ENCODE measurements around the gene SLC35A5.

Gene SLC35A5

DNA sequence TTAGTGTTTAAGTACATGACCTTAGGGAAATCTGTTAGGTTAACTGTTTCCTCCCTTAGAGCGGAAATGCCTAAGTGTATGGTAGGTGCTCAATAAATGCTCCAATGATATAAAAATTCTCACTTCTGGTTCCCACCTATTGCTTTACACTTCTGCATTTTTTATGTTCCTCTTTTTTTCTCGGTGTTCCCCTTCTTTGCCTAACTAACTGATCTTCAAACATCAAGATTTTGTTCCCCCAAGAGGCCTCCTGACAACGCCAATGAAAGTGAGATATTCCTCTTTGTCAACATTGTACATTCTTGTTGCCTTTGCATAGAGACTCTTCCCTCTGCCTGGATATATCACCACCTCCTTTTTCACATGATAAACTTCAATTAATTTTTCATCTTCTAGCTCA is 17.4 kb downstream of the SLC35A5 start:
- DNase-seq, result no peak

DNA sequence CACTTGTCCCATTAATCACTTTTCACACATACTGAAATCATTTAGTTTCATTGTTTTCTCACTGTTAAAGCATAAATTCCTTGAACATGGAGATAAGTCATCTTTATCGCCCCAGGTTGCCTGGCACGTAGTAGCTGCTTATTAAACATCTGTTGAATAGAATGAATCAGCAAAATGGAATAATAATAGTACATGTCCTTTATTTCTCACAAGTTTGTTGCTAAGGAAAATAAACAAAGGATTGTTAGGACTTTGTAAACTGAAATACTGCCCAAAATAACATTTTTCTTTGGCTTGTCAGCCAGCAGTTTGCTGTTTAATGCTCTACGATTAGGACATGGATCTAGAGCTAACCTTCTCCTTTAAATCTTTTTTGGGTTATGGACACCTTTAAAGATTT is 17.9 kb downstream of the SLC35A5 start:
- DNase-seq, result no peak

DNA sequence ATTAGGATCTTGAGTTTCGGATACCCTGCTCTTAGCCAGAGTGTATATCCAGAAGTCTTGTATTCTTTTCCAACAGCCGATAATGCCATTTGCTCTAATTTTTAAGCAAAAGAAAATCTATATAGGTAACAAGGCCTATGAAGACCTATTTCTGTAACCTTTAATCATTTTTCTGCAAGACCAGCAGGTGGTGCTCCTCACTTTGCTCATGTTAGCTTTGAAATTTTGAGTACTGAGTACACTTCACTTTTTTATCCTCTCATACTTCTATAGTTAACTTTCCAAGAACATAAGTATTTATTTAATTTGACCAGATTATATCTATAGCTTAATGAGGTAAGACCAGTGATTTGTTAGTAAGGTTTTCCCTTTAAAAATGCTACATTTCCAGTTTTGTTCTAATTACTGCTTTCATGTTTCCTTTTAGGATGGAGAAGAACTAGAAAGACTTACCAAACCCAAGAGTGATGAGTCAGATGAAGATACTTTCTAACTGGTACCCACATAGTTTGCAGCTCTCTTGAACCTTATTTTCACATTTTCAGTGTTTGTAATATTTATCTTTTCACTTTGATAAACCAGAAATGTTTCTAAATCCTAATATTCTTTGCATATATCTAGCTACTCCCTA is 20.5 kb downstream of the SLC35A5 start:
- DNase-seq, result peak; percentile 58

DNA sequence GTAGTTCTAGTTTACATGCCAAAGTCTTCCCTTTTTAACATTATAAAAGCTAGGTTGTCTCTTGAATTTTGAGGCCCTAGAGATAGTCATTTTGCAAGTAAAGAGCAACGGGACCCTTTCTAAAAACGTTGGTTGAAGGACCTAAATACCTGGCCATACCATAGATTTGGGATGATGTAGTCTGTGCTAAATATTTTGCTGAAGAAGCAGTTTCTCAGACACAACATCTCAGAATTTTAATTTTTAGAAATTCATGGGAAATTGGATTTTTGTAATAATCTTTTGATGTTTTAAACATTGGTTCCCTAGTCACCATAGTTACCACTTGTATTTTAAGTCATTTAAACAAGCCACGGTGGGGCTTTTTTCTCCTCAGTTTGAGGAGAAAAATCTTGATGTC is 21.3 kb downstream of the SLC35A5 start:
- DNase-seq, result no peak

DNA sequence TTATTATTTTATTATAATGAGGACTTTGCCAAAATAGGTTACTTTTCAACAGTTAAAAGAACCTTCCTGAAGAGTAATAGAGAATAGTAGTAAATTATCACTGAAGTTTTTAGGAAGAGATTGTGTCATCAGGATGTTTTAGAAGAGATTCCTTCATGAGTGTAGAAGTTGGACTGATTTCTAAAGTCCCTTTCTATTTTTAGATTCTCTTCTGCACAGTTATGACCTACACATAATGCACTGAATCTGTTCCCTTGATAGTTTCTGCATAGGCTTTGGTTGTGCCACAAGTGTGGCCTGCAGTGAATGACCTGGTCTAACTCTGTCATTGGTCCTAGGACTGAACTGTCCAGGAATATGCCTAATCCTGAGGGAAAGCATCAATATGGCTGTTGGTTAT is 23.9 kb downstream of the SLC35A5 start:
- DNase-seq, result no peak

DNA sequence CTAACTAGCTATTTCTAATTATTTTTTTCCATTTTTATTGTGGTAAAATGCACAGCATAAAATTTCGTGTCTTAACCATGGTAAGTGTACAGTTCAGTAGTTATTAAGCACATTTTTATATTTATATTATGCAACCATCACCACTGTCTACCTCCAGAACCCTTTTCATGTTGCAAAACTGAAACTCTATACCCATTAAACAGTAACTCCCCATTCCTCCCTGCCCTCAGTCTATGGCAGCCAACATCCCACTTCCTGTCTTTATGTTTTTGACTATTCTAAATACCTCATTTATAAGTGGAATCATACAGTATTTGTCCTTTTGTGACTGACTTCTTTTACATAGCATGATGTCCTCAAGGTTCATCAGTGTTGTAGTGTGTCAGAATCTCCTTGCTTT is 25.5 kb downstream of the SLC35A5 start:
- no peak for DNase-seq

DNA sequence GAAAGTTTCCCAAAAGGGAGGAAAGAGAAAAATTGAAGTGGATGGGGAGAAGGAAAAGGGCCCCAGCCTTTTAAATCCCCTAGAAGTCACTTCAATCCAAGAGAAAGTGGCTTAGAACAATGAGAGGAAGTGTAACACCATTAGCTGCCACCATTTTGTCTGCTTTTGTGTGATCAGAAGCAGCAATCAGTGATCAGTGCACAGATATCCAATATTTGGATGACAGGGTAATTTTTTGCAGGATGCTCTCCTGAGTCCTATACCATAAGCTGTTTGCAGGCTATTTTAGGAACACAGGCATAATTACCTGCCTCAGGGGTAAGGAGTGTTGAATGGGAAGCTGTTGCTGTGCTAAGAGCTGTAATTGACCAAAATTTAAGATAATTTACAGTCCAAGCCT is 31.4 kb downstream of the SLC35A5 start:
- no peak for DNase-seq

DNA sequence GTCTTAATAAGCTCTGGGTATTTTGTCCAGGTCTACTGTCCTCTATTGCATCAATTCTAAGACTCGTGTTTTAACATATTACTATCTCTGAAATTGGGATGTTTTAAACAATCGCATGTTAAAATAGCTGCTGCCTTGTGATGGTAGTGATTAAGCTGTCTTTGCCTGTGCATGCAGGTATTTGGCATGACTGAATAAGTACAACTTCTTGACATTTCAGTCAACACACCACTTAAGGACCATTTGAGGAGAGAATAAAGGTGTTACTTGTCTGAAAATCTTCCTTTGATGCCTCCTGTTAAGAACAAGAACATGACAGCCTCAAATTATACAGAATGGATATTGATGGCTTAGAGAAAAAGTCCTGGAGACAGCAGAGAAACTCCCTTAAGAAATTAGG is 33.0 kb downstream of the SLC35A5 start:
- DNase-seq, result no peak

DNA sequence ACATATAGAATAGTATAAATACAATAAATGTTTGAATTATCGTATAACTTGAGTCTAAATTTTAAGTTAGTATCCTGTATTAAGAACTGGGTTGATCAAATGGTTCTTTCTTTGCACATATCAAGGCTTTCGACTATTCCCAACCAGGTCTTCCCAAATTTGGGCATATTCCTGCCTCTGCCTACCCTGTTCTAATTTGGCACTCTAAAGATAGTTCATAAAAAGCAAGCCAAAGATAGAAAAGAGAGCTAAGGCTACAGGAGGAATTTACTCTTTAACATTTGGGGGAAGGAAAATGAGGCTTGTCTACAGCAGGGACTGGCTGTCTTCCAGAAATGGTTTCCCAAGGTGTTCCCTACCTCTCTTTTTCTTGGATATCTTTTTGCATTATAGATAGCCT is 36.1 kb downstream of the SLC35A5 start:
- no peak for DNase-seq

DNA sequence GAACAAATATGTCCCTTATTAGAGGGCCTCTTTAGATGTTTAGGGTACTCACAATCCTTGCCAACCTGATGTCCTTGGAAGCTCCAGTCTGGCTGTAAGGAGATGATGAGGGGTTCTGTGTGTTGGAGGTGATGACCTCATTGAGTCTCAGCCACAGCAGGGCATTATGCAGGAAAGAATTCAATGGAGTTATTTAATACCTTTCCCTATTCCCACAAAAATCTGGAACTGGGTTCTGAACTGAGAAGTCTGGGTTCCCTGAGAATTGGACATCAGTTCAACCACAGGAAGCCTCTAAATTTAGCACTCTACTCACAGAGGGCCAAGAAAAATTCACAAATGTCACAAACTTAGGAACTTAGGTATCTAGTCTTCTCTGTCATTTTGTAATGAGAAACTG is 36.9 kb downstream of the SLC35A5 start:
- DNase-seq, result no peak

DNA sequence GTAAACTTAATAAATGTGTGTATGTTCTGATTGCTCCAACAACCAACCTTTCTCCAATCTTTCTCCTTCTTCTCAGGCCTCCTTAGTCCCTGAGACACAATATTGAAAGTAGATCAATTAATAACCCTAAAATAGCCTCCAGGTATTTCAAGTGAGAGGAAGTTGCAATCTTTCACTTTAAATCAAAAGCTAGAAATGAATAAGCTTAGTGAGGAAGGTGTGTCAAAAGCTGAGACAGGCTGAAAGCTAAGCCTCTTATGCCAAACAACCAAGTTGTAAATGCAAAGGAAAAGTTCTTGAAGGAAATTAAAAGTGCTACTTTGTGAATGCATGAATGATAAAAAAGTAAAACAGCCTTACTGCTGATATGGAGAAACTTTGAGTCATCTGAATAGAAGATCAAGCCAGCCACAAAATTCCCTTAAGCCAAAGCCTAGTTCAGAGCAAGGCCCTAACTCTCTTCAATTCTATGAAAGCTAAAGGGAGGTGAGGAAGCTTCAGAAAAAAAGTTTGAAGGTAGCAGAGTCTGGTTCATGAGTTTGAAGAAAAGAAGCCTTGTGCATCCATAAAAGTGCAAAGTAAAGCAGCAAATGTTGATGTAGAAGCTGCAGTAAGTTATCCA is 40.5 kb downstream of the SLC35A5 start:
- DNase-seq, result peak; percentile 60

DNA sequence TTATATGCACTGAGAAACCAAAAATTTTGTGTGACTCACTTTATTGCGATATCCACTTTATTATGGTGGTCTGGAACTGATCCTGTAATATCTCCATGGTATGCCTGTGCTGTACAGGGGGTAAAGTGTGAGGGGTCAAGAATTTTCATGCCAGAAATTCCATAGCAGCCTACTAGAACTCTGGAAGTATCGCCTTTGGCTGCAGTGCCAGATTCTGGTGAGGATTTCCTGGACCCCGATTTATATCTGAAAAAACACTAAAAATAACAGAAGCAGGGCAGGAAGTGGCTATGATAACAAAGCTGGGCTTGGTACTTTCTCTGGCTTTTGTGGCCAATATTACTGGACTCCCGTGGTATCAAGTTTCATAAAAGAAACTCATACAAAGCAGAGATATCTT is 42.7 kb downstream of the SLC35A5 start:
- DNase-seq, result no peak

DNA sequence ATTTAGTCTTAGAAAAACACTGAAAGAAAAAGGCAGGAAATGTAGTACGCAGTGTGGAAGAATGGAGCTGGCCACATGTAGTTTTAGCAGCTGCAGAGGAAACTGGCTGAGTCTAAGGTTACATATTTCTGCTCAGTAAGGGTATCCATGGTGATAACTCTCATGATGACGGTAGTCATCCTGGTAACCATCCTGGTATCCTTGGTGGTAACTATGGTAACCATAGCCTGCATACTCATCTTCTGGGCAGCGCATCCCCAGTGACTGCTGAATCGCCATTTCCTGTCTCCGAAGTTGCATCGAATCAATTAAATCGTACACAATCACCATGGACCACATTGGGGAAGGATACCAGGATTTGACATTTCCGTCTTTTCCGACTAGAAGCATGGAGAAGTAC is 43.4 kb downstream of the SLC35A5 start:
- DNase-seq, result peak; percentile 32

DNA sequence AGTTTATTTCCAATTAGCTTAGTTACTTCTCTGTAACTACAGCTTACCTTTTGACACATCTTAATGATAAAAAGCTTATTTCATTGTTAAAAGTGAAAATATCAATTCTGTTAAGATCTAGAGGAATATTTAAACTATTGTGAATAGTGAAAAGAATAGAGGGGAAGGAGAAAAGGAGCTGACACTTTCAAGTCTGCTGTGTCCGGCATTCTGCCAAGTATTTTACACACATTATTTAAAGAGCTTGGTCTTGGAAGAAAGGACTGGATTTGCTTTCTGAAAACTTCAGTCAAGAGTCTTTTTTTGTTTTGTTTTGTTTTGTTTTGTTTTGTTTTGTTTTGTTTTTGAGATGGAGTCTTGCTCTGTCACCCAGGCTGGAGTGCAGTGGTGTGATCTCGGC is 44.3 kb downstream of the SLC35A5 start:
- no peak for DNase-seq

DNA sequence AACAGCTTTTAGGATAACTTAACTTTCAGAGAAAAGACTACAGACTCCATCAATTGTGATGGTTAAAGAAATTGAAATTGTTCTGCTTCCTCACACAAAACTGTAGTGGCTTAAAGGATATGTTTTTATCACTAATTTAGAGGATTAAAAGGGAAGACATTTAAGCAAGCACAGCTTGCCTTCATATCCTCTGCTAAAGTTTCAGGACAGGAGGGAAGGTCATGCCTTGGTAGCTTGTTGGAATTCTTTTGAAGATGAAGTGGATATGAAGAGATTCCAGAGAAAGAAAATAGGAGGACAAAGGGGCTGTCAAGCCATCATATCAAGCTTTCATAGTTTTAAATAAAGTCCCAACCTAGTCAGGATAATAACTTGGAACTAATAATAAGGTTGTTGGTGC is 46.0 kb downstream of the SLC35A5 start:
- DNase-seq, result no peak

DNA sequence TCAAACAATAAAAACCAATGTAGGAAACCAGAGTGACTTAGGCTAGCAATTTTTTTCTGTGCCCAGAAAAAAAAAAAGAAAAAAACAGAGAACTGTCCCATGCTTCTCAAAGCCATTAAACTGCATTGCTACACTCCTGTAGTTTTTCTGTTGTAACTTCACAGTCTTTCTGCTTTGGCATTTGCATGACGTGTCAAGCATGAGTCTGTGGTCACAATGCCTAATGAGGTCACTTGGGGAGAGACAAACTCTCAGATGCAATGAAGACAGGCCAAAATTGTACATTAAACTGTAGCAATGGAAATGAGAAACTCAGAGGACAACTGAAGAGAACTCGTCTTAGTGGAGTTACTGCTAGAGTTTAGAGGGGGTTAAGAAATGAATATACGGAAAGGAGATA is 48.3 kb downstream of the SLC35A5 start:
- DNase-seq, result no peak

DNA sequence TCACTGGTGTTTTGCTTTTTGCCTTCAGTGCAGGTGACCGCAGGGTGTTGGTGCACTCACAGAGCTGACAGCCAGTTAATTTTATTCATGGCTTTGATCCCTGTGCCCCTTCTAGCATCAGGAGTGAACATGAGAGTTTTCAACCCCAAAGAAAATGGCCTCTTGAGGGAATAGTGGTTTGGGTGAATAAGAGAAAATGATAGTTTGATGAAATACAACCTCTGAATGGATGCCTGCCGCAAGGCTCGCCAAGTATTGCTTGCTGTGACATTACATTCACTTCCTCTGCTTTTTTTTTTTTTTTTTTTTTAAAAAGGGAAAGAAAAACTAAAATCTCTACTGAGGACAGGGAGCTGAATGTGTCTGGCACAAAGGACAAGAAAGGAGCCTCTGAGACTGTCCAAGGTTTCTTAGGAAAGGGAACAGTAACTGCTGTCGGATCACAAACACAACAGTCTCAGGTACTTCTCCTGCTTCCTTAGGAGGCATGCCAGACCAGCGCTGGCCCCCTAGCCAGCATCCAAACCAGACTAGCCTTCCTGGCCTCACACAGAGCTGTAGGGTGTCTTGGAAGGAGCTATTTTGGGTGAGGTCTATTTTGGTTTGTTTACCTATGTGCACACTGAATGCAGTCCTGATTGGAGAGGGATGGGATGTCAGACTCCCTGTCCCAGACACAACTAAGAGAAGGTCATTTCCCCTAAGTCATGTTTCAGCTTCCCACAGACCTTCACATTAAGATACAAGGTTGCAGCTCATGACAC is 50.1 kb downstream of the SLC35A5 start:
- no peak for DNase-seq

DNA sequence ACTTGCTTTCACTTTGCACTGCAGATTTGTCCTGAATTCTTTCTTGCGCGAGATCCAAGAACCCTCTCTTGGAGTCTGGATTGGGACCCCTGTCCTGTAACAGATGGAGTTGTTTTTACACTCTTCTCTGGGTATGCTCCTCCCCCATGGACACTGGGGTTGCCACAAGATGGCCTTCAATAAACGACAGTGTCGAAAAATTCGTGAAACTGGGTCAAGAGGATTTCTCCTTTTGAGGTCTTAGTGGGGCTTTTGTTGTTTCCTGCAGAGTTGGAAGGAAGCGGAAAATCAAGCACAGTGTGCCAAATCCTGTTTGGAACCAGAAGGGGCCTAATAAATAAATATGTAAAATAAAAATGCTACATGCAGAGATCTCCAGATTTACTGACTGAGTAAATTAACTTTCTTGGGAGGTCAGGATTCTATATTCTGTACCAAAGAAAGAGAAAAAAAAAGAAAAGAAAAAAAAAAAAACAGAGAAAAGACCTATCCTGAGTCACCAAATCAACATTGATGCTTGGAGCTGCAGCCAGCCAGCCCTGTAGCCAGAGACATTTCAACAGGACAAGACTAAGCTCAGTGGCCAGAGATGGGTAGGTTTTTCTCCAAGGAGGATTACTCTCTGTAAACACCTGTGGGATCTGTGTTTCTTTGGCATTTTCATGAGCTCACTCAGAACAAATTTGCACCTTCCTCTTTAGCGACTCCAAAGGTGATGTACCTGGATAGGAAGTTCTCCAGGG is 54.3 kb downstream of the SLC35A5 start:
- no peak for DNase-seq

DNA sequence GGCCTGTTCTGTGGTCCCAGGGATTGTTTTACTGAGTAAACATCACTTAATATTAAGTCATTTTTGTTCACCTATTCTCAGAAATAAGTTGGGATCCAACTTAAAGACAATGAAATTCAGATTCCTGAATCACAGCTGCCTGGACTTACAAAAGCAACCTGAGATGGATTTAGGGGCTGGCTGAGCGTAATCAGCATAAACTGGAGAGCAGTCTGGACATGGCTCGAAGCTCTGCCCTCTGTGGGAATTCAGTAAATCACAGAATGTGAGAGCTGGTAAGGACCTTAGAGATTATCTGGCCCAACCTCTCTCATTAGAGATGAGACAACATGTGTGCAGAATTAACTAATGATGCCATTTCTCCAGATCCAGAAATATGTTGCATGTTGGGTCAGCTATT is 55.4 kb downstream of the SLC35A5 start:
- DNase-seq, result no peak

DNA sequence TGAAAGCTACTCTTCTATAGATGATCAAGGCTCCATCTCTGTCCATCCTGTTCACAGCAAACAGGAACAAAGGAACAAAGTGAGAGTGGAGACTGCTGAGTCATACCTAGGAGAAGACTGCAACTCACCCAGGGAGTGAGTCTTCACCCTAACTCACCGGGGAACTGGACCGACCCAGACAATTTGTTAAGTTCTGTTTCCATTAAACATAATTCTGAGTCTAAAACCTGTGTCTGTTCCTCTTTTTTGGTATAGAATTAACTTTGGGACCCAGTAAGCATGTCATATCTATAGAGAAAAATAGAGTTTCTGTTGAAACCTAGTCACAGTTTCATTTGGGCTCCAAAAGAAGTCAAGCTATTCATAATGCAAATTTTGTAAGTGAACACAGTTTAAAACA is 57.5 kb downstream of the SLC35A5 start:
- DNase-seq, result no peak

DNA sequence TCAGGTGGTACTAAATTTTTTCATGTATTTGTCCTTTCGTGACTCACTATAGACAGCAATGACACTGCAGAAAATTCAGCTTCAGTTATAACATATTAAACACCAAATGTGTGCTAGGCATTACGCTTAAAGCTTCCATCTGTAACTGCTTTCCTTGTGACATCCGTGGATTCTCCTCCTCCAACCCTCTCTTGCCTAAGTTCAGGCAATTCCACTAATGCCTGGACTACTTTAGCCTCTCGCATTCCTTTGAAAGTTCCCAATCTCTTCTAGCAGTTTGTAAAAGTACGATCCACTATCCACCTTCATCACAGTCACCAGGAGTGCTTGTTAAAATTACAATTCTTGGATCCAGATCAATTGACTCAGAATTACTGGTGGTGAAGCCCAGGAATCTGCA is 61.4 kb downstream of the SLC35A5 start:
- DNase-seq, result no peak

DNA sequence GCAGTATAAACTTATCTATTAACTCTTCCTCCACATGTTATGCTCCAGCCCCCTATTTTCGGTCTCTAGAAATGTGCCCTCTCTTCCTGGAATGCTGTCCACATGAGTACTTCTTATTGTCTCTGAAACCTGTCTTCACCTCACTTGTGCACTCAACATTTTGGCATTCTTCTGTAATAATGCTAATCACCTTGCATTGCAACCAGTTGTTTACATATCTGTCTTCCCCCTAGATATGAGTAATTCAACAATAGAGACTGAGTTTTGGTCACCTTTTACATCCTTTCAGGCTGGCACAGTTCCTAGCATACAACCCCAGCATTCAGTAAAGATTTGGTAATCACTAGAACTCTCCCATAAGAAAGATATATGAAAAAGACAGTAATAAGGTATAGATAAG is 61.9 kb downstream of the SLC35A5 start:
- DNase-seq, result no peak

DNA sequence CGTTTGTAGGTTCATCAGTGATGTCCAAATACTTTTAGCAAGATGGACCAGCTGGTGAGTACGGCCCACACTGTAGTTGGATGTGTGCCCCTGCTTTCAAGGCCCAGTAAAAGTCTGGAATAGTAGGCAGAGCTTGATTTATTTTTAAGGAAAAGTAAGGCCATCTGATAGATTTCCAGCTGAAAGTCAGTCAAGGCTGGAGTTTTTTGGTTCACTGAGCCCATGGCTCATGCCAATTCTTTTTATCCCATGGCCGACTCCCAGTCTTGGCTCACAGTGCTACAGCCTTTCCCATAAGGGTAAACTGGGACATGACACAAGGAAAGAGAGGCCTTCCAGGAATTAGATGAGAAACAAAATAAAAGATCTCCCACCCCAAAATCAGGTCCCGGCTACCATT is 65.6 kb downstream of the SLC35A5 start:
- no peak for DNase-seq

DNA sequence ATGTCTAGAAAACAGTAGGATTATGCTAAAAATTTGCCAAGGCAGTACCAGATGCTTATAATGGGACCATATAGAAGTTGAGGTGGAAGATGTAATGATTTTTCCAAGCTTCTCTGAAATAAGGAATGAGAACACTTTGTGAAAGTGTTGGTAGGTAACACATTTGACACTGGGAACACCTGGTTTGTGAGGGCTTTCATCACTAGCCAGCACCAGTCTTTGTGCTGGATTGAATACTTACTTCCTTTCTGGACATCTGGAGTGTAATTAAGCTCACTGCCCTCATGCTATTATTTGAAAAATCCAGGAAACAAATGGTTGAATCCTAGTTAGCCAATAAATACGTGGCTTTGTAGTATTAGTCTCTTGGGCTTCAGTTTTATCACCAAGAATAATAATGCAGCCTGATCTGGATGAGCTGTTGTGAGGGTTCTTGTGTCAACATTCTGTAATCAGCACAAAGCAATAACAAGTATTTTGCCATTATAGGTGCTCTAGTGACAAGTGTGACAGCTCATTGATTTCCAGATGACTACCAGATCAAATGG is 66.1 kb downstream of the SLC35A5 start:
- no peak for DNase-seq

All from activated CD4-positive, alpha-beta T cell treated with anti-CD3 and anti-CD28 coated beads, Interleukin-2, Interleukin-6, amounts not matched to agents 100 ng/mL and 50 ng/mL, durations not matched to agents 16 hours and 8 hours (primary cell).